Astrocyte (in vitro differentiated cells and primary cell): Measurements from ENCODE around the gene MET. TPM values are rescaled to one million over a fixed set of nuclear protein-coding genes. Genes with fewer than 3 reads are reported as not detected.

Experiments used
- DNase-seq: peaks from one replicate; pipeline ENCODE4 v3.0.0-alpha.2; 2010; ENCODE audit warnings: low read depth
- FAIRE-seq: peaks from 2 replicates; lab custom pipeline; 2011; peaks lifted over from hg19 to GRCh38; lab: Jason Lieb, UNC
- H2AFZ ChIP-seq: 2 replicates; pipeline ENCODE4 v1.6.0; 2012; ENCODE audit warnings: low read depth, low read length, inconsistent platforms
- H3K27ac ChIP-seq: 2 replicates; pipeline ENCODE4 v1.5.1; 2011; ENCODE audit warnings: low read depth, low read length, inconsistent platforms
- H3K27me3 ChIP-seq: 2 replicates; pipeline ENCODE4 v1.6.0; 2011; ENCODE audit warnings: low read length, inconsistent platforms; ENCODE audit not compliant: insufficient read depth
- H3K36me3 ChIP-seq: 2 replicates; pipeline ENCODE4 v1.5.1; 2011; ENCODE audit warnings: low read length, inconsistent platforms; ENCODE audit not compliant: insufficient read depth
- H3K4me1 ChIP-seq: 2 replicates; pipeline ENCODE4 v1.5.1; 2011; ENCODE audit warnings: low read length, inconsistent platforms; ENCODE audit not compliant: insufficient read depth
- H3K4me2 ChIP-seq: 2 replicates; pipeline ENCODE4 v1.6.0; 2012; ENCODE audit warnings: low read length, inconsistent platforms
- H3K4me3 ChIP-seq: 2 replicates; pipeline ENCODE4 v1.5.1; 2011; ENCODE audit warnings: low read depth, mild to moderate bottlenecking, low read length, inconsistent platforms; ENCODE audit not compliant: insufficient read depth
- H3K79me2 ChIP-seq: 2 replicates; pipeline ENCODE4 v1.6.0; 2012; ENCODE audit warnings: mild to moderate bottlenecking, low read length, inconsistent platforms; ENCODE audit not compliant: insufficient read depth
- H3K9ac ChIP-seq: 2 replicates; pipeline ENCODE4 v1.6.0; 2012; ENCODE audit warnings: mild to moderate bottlenecking, low read length, inconsistent platforms
- H3K9me3 ChIP-seq: 2 replicates; pipeline ENCODE4 v1.5.1; 2012; ENCODE audit warnings: low read depth, mild to moderate bottlenecking, low read length, inconsistent platforms; ENCODE audit not compliant: insufficient read depth
- H4K20me1 ChIP-seq: 2 replicates; pipeline ENCODE4 v1.6.0; 2012; ENCODE audit warnings: low read length, inconsistent platforms; ENCODE audit not compliant: insufficient read depth
- H3K27ac Mint-ChIP-seq: one replicate; pipeline ENCODE4 v1.8.0; 2021; ENCODE audit warnings: mild to moderate bottlenecking, mixed read lengths; ENCODE audit not compliant: unreplicated experiment
- H3K27me3 Mint-ChIP-seq: one replicate; pipeline ENCODE4 v1.8.0; 2021; ENCODE audit warnings: low read depth, mixed read lengths; ENCODE audit not compliant: unreplicated experiment
- H3K36me3 Mint-ChIP-seq: one replicate; pipeline ENCODE4 v1.8.0; 2021; ENCODE audit warnings: low read depth, mixed read lengths; ENCODE audit not compliant: unreplicated experiment
- H3K4me1 Mint-ChIP-seq: one replicate; pipeline ENCODE4 v1.8.0; 2021; ENCODE audit warnings: low read depth, mixed read lengths; ENCODE audit not compliant: unreplicated experiment
- H3K4me3 Mint-ChIP-seq: one replicate; pipeline ENCODE4 v1.8.0; 2021; ENCODE audit warnings: mild to moderate bottlenecking, moderate library complexity, mixed read lengths; ENCODE audit not compliant: unreplicated experiment
- H3K9me3 Mint-ChIP-seq: one replicate; pipeline ENCODE4 v1.8.0; 2021; ENCODE audit warnings: mild to moderate bottlenecking, mixed read lengths; ENCODE audit not compliant: unreplicated experiment
- CTCF ChIP-seq: IDR thresholded peaks from 2 replicates; pipeline ENCODE4 v1.5.1; 2011; ENCODE audit warnings: low read depth, mild to moderate bottlenecking, inconsistent platforms, low read length, moderate library complexity; ENCODE audit not compliant: insufficient read depth
- EZH2 ChIP-seq: IDR thresholded peaks from 2 replicates; pipeline ENCODE4 v1.6.1; 2012; ENCODE audit warnings: mild to moderate bottlenecking, low read length, inconsistent platforms; ENCODE audit not compliant: insufficient read depth
- total RNA-seq: library from RNA; stranded (reverse); gene quantifications from 2 replicates; pipeline ENCODE4 v1.2.1, GENCODE V29; 2021

The MET gene
- total RNA-seq, 1 donor from 2014 or later, result 8.2 TPM

- Histone ChIP-seq H3K9me3 (no peaks in the 10 kb centered on the region), H3K4me1 (peaks cover 29% of the 10 kb centered on the region), H2AFZ (no peak overlapping the region), H3K9ac (peak overlapping the region; percentile 19), H3K79me2 (no peaks in the 10 kb centered on the region), H3K27me3 (no peaks in the 10 kb centered on the region), H3K4me3 (no peak overlapping the region), H4K20me1 (no peaks in the 10 kb centered on the region), H3K4me2 (peak overlapping the region; percentile 71), H3K27ac (peak overlapping the region; percentile 50), H3K36me3 (peaks cover 5% of the 10 kb centered on the region)
- H3K4me3 Mint-ChIP-seq, result no peak overlapping the region
- H3K9me3 Mint-ChIP-seq, result no peaks in the 10 kb centered on the region
- no peak for TF ChIP-seq CTCF
- TF ChIP-seq EZH2, result no peak
- FAIRE-seq (peak; percentile 96), DNase-seq (peak; percentile 93)
- H3K36me3 Mint-ChIP-seq, result no peaks in the 10 kb centered on the region
- peak overlapping the region; percentile 90 for H3K27ac Mint-ChIP-seq
- peaks cover 27% of the 10 kb centered on the region for H3K4me1 Mint-ChIP-seq
- H3K27me3 Mint-ChIP-seq, result no peaks in the 10 kb centered on the region
Measured at GRCh38 chr7:116801092-116801710, 129.2 kb downstream of the MET start.

GRCh38 chr7:116802144-116802745 is 130.2 kb downstream of the MET start:
- Histone ChIP-seq H3K79me2 (no peaks in the 10 kb centered on the region), H3K27ac (peak overlapping the region; percentile 55), H3K4me1 (peaks cover 29% of the 10 kb centered on the region), H3K9ac (peak overlapping the region; percentile 27), H3K27me3 (no peaks in the 10 kb centered on the region), H3K4me2 (peak overlapping the region; percentile 59), H2AFZ (no peak overlapping the region), H4K20me1 (no peaks in the 10 kb centered on the region), H3K4me3 (no peak overlapping the region), H3K9me3 (no peaks in the 10 kb centered on the region), H3K36me3 (peaks cover 3% of the 10 kb centered on the region)
- H3K9me3 Mint-ChIP-seq, result no peaks in the 10 kb centered on the region
- no peaks in the 10 kb centered on the region for H3K27me3 Mint-ChIP-seq
- H3K27ac Mint-ChIP-seq, result peak overlapping the region; percentile 84
- no peaks in the 10 kb centered on the region for H3K36me3 Mint-ChIP-seq
- no peak for TF ChIP-seq CTCF
- no peak for TF ChIP-seq EZH2
- H3K4me3 Mint-ChIP-seq, result no peak overlapping the region
- peak; percentile 82 for FAIRE-seq
- peaks cover 27% of the 10 kb centered on the region for H3K4me1 Mint-ChIP-seq
- DNase-seq, result peak; percentile 81

- Histone ChIP-seq H2AFZ (no peak overlapping the region), H3K4me1 (peaks cover 29% of the 10 kb centered on the region), H3K36me3 (peaks cover 3% of the 10 kb centered on the region), H4K20me1 (no peaks in the 10 kb centered on the region), H3K9ac (peak overlapping the region; percentile 27), H3K27me3 (no peaks in the 10 kb centered on the region), H3K79me2 (no peaks in the 10 kb centered on the region), H3K9me3 (no peaks in the 10 kb centered on the region), H3K27ac (peak overlapping the region; percentile 55), H3K4me3 (no peak overlapping the region), H3K4me2 (peak overlapping the region; percentile 59)
- Mint-ChIP-seq H3K27me3 (no peaks in the 10 kb centered on the region), H3K36me3 (no peaks in the 10 kb centered on the region), H3K27ac (peak overlapping the region; percentile 37), H3K9me3 (no peaks in the 10 kb centered on the region), H3K4me3 (no peak overlapping the region), H3K4me1 (peaks cover 25% of the 10 kb centered on the region)
- DNase-seq (peak; percentile 66), FAIRE-seq (no peak)
- TF ChIP-seq CTCF, result peak; percentile 60
- no peak for TF ChIP-seq EZH2
Measured at GRCh38 chr7:116802746-116803152, 130.8 kb downstream of the MET start.
